Calu3 (cell line): Measurements from ENCODE around the gene CCNK. TPM values are rescaled to one million over a fixed set of nuclear protein-coding genes. Genes with fewer than 3 reads are reported as not detected.

Experiments
- BruUV-seq: library from RNA; stranded (reverse); fragments of 400-500 nt; replicated peaks from 2 replicates; lab custom pipeline; 2021; lab: Mats Ljungman, UMichigan
- CTCF ChIA-PET: fragments of 300-600 bp; sonication (Branson Sonifier 250); formaldehyde crosslinking; loops from one replicate; lab custom pipeline; 2022; ENCODE audit warnings: antibody characterized with exemption; lab: Charles Lee
- DNase-seq: peaks from one replicate; pipeline ENCODE4 v3.0.0; 2022
- H3K27ac Mint-ChIP-seq: one replicate; pipeline ENCODE4 v1.8.0; 2022; ENCODE audit warnings: mixed read lengths; ENCODE audit not compliant: unreplicated experiment
- H3K27me3 Mint-ChIP-seq: one replicate; pipeline ENCODE4 v1.8.0; 2022; ENCODE audit warnings: mixed read lengths; ENCODE audit not compliant: unreplicated experiment
- H3K36me3 Mint-ChIP-seq: one replicate; pipeline ENCODE4 v1.8.0; 2022; ENCODE audit warnings: mild to moderate bottlenecking, moderate library complexity, mixed read lengths; ENCODE audit not compliant: insufficient read depth, unreplicated experiment
- H3K4me1 Mint-ChIP-seq: one replicate; pipeline ENCODE4 v1.8.0; 2022; ENCODE audit warnings: mild to moderate bottlenecking, low read depth, mixed read lengths; ENCODE audit not compliant: unreplicated experiment
- H3K4me3 Mint-ChIP-seq: one replicate; pipeline ENCODE4 v1.8.0; 2022; ENCODE audit warnings: mild to moderate bottlenecking, low read depth, moderate library complexity, mixed read lengths; ENCODE audit not compliant: unreplicated experiment
- H3K9me3 Mint-ChIP-seq: one replicate; pipeline ENCODE4 v1.8.0; 2022; ENCODE audit warnings: low read depth, mixed read lengths; ENCODE audit not compliant: unreplicated experiment
- intact Hi-C: fragments of 100-400 bp; cut with micrococcal nuclease; formaldehyde crosslinking; loops from one replicate; pipeline ENCODE4 v1.10.0; 2022; ENCODE audit not compliant: unreplicated experiment
- total RNA-seq: library from RNA; stranded (reverse); gene quantifications from 2 replicates; pipeline ENCODE4 v1.2.3, GENCODE V29; 2022
- TF ChIP-seq, protein P1 (sequence below): fragments of 200-600 bp; IDR thresholded peaks from one replicate; pipeline ENCODE4 v1.8.0; 2022; ENCODE audit warnings: antibody characterized with exemption; ENCODE audit not compliant: unreplicated experiment

The CCNK gene
- total RNA-seq, 1 experiment from 2014 or later, result 71.5 TPM

DNA sequence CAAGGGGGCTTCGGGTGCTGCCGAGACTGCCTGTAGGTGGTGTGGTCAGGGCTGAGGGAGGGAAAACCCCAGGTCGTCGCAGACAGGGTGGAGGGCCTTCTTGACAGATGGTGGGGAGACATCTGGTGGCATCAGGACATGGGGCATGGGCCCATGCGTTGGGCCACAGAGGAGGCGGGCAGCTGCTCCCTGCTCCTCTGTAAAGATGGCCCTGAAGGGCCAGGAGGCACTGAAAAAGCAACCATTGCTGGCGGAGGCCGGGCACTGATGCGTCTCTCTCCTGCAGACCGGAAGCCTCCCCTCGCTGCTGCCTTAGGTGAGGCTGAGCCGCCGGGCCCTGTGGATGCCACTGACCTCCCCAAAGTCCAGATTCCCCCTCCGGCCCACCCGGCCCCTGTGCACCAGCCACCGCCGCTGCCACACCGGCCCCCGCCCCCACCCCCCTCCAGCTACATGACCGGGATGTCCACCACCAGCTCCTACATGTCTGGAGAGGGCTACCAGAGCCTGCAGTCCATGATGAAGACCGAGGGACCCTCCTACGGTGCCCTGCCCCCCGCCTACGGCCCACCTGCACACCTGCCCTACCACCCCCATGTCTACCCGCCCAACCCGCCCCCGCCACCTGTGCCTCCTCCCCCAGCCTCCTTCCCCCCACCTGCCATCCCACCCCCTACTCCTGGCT lies 28.8 kb downstream of the CCNK start:
- no peak for DNase-seq
- Mint-ChIP-seq H3K4me1 (no peaks in the 10 kb centered on the region), H3K27ac (no peak overlapping the region), H3K36me3 (peaks cover 56% of the 10 kb centered on the region), H3K4me3 (no peak overlapping the region), H3K27me3 (no peaks in the 10 kb centered on the region), H3K9me3 (no peaks in the 10 kb centered on the region)
- TF ChIP-seq, protein P1, sequence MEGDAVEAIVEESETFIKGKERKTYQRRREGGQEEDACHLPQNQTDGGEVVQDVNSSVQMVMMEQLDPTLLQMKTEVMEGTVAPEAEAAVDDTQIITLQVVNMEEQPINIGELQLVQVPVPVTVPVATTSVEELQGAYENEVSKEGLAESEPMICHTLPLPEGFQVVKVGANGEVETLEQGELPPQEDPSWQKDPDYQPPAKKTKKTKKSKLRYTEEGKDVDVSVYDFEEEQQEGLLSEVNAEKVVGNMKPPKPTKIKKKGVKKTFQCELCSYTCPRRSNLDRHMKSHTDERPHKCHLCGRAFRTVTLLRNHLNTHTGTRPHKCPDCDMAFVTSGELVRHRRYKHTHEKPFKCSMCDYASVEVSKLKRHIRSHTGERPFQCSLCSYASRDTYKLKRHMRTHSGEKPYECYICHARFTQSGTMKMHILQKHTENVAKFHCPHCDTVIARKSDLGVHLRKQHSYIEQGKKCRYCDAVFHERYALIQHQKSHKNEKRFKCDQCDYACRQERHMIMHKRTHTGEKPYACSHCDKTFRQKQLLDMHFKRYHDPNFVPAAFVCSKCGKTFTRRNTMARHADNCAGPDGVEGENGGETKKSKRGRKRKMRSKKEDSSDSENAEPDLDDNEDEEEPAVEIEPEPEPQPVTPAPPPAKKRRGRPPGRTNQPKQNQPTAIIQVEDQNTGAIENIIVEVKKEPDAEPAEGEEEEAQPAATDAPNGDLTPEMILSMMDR, result no peak
- BruUV-seq, result no TSS peak
- CTCF ChIA-PET, result no interaction called here
- intact Hi-C loops, result no loop called here

DNA sequence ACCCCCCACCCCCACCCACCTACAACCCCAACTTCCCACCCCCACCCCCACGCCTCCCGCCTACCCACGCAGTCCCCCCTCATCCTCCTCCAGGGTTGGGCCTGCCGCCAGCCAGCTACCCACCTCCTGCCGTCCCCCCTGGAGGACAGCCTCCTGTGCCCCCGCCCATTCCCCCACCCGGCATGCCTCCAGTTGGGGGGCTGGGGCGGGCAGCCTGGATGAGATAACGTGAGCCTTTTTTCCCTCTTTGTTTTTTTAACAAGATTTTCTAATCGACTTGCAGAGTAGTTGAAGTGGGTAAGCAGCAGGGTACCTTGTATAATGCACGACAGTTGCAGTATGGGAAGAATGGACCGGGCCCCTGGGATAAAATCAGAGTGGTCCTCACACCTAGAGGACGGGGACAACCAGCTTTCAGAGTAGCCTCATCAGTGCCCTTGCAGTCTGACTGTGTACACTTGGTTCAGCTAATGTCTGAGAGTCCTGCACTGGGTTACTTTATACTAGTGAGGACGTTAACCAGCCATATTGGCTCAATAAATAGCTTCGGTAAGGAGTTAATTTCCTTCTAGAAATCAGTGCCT lies 29.4 kb downstream of the CCNK start:
- H3K4me1 Mint-ChIP-seq, result no peaks in the 10 kb centered on the region
- CTCF ChIA-PET, result interaction anchor here (0.6 kb wide), 1 partner anchor 173 kb away, joined by 6 read pairs; the partner anchor contains the start of gene CYP46A1
- no peak overlapping the region for H3K4me3 Mint-ChIP-seq
- BruUV-seq, result TSS peak; percentile 95
- intact Hi-C loops, result no loop called here
- no peak for DNase-seq
- H3K27me3 Mint-ChIP-seq, result no peaks in the 10 kb centered on the region
- TF ChIP-seq, protein P1, result no peak
- H3K9me3 Mint-ChIP-seq, result no peaks in the 10 kb centered on the region
- no peak overlapping the region for H3K27ac Mint-ChIP-seq
- H3K36me3 Mint-ChIP-seq, result peaks cover 50% of the 10 kb centered on the region

GRCh38 chr14:99511421-99512109 lies 30.4 kb downstream of the CCNK start:
- Mint-ChIP-seq H3K9me3 (no peaks in the 10 kb centered on the region), H3K4me1 (no peaks in the 10 kb centered on the region), H3K27me3 (no peaks in the 10 kb centered on the region), H3K4me3 (no peak overlapping the region), H3K36me3 (peaks cover 40% of the 10 kb centered on the region), H3K27ac (no peak overlapping the region)
- no peak for DNase-seq
- intact Hi-C loops, result no loop called here
- TF ChIP-seq, protein P1, result no peak
- no TSS peak for BruUV-seq
- CTCF ChIA-PET, result no interaction called here

DNA sequence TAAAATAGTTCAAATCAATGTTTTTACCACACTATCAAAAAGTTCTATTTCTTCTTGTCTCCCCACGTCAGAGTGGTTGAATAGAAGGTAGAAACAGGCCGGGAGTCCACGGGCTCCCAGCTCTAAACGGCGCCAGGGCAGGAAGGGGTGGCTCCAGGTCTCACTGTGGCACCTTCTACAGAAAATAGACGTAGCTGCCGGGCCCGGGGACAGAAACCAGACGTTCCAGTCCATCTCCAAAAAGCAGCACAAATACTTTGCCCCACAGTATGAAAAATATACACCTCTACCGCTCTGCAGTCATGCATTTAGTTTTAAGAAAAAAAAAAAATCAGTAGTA lies 30.9 kb downstream of the CCNK start:
- H3K27me3 Mint-ChIP-seq, result no peaks in the 10 kb centered on the region
- intact Hi-C loops, result no loop called here
- no peak for DNase-seq
- H3K36me3 Mint-ChIP-seq, result peaks cover 37% of the 10 kb centered on the region
- BruUV-seq, result TSS peak; percentile 46
- no peak overlapping the region for H3K4me3 Mint-ChIP-seq
- CTCF ChIA-PET, result no interaction called here
- no peaks in the 10 kb centered on the region for H3K9me3 Mint-ChIP-seq
- H3K4me1 Mint-ChIP-seq, result no peaks in the 10 kb centered on the region
- TF ChIP-seq, protein P1, result no peak
- no peak overlapping the region for H3K27ac Mint-ChIP-seq
